ENCODE results near the gene RHNO1.

The RHNO1 gene, protein sequence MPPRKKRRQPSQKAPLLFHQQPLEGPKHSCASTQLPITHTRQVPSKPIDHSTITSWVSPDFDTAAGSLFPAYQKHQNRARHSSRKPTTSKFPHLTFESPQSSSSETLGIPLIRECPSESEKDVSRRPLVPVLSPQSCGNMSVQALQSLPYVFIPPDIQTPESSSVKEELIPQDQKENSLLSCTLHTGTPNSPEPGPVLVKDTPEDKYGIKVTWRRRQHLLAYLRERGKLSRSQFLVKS

DNA sequence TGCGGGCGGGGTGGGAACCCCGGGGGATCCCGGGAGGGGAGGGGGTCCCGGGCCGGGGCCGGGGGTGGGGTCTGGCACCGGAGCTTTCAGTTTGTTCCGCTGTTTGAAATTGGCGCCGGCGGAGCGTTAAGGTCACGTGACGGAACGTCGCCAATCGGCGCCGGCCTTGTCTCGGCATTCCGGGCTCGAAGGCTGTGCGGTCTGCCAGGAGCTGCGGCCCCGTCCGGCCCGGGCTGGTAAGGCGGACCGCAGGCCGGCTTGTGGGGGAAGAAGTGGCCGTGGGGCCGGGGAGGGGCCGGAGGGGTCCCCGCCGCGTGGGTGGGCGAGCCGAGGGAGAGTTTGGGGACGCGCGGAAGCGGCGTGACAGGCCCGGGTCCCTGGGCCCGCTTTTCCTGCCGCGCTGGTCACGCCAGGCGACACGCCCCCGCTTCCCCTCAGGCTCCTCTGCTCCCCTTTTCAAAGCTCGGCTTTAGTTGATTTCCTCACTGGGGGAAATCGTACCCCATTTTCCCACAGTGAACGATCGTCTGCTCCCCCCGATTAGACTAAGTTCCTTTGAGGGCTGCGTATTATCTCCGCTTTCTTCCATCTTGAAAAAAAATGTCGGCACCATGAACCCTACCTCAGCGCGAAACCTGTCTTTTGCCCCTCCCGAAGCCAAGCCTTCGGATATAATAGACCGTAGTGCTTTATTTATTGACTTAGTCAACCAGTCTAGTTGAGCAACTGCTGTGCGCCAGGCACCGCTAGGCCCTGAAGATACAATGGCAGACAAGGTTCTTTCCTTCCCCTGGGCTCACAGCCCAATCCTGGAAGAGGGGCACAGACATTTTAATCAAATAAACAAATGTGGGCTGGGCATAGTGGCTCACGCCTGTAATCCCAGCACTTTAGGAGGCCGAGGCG, at the start of gene RHNO1, which contains the start of gene FOXM1:
Gene RHNO1, plus strand, starts transcription at position 177 of the 906 bp plus-strand sequence. CDS start 8,144 bp downstream, outside the sequence.
Gene FOXM1, minus strand, starts transcription at position 128 of the 906 bp plus-strand sequence. CDS start 2,696 bp downstream, outside the sequence.
- peak; percentile 73 to 85 (median 75) for DNase-seq (ENCODE audit: low read depth in 3 of 3)

DNA sequence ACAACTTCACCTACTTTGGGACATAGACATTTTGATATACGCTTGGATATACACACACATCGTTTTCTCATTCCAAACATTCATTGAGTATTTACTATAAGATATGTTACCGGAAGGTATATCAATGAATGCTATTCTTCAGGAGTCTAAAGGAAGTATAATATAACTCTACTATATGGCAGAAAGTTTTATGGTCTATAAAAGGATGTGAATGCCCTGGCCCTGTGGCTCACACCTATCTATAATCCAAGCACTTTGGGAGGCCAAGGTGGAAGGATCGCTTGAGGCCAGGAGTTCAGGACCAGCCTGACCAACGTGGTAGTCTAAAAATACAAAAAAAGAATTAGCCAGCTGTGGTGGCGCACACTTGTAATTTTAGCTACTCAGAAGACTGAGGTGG, 47.7 kb upstream of the RHNO1 start:
- no peak for DNase-seq (ENCODE audit: low read depth in 3 of 3)

DNA sequence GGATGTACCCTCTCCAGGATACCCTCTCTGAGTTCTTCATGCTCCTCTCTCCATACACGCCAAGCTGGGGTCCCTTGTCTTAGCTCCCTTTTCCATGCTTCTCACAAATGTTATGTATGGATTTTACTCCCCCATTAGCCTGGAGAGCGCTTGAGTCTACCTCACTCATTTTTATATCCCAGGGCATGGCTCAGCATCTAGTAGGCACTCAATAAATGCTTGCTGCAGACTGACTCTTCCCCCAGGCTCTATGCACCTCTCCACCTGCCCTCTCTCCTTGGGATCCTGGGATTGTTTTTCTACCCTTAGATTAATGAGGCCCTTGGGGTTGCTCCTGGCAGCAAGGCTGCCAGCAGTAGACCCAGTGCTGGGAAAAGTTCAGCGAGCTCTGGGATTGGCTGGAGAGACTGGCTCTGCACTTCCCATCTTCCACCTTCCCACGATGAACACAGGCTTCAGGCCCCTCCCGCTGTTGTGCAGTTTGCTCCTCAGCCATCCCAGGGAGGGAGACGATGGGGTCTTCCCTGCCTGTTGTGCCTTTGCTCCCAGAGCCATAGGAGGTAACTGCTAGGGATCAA, 44.4 kb upstream of the RHNO1 start:
- DNase-seq (ENCODE audit: low read depth in 3 of 3), result no peak

DNA sequence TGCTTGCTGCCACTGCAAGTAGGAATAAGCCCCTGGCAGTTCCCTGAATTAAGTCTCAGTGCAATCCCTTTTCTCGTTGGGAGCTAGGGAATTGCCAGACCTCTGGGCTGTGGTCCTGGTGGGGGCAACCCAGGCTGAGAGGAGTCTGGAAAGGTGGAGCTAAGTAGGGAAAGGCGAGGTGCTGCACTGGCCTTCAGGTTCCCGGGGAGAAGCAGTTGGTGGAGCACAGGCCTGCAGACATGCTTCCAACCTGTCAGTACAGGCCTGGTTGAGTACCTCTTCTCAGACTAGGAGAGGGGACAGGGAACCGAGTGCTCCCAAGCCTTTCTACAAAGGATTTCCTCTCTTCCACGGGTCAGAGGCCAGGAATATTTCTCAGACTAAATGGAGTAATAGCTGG, 43.7 kb upstream of the RHNO1 start:
- DNase-seq (ENCODE audit: low read depth in 3 of 3), result no peak

DNA sequence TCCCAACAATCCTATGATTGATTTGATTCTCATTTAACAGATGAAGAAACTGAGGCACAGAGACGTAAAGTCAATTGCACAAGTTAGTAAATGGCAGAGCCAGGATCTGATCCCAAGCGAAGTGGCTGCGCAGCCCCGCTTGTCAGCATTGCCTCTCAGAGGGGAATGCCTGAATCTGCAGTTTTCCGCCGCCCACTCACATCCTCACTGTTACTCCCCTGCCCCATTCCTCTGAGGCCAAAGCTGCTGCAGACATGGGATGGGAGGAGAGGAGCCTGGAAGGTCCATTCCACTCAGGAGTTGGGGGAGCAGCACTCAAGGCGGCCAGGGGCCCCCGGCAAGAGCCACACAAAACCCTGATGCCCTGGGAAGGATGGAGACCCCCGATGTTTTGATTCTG, 43.2 kb upstream of the RHNO1 start:
- no peak for DNase-seq (ENCODE audit: low read depth in 3 of 3)

DNA sequence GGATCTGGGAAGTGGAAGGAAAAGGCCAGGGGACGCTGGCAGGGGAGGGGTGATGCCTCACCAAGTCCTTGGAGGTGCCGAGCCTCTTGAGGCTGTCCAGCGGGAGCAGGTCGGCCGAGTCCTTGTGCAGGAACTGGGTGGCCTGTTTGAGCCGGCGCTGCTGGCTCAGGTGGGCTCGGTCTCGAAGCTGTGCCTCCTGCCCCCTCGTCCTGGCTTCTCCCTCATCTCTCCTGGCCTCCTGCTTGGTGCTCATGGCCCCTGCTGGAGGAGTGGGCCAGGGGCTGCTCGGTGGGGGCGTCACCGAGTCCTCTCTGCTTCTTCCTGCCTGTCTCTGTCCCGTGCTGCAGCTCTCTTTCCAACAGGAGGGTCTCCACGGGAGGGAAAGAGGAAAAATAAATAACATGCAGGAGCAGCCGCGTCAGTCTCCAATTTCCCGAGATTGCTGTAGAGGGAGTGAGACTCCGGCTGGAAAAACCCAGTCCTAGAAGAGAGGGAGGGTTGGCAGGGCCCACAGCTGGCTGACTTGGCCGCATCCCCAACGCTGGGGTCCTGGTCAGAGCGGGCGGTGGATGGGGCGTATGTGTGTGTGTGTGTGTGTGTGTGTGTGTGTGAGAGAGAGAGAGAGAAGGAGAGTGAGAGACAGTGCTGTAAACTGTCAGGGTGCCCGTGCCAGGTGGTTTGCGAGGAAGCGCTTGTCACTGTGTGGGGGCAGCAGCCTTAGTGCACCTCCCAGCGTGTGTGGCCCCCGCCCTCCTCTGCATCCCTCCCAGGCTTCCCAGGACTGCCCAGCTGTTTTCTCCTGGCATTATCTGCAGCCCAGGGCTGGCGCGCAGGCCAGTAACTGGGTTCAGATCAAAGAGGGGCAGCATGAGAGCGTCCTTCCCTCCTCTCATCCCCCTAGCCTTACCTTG, 42.2 kb upstream of the RHNO1 start, which contains the start of gene NRIP2:
Gene NRIP2, minus strand, starts transcription at position 455 of the 911 bp plus-strand sequence. Its CDS starts 52 bp downstream, at position 403.
- no peak for DNase-seq (ENCODE audit: low read depth in 3 of 3)

DNA sequence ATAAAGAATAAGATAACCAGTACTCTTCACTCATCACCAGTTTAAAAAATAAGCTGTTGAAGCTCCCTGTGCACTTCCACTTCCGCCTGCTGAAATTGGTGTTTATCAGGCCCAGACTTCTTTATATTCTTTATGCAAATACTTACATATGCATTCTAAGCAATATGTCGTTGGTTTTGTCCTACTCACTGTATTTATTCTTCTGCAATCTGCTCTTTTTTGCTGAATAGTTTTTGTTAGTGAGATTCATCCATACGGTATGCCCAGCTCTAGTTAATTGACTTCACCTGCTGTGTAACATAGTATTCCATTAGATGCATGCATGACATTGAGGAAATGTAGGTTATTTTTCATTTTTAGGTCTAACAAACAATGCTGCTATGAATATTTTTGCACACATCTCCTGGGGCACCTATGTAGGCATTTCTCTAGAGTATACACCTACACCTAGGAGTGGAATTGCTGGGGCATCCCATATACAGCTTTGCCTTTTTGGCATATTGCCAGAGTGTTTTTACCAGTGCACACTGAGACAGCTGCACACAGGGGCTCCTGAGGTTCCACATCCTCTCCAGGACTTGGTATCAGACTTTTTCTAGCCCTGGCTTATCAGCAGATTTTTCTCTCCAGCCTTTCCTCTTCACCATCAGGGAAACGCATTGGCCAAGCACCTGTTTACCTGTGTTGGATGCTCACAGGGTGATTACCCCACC, 41.2 kb upstream of the RHNO1 start:
- DNase-seq (ENCODE audit: low read depth in 3 of 3), result no peak

DNA sequence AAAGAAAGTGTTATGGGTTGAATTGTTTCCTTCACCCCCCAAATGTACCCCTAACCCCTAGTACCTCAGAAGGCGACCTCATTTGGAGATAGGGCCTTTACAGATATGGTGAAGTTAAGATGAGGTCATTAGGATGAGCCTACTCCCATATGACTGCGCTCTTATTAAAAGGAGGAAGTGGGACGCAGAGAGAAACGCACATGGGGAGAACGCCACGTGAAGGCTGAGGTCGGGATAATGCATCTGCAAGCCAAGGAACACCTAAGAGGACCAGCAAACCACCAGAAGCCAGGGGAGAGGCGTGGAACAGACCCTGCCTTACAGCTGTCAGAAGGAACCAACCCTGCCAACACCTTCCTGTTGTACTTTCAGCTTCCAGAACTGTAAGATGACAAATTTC, 40.4 kb upstream of the RHNO1 start:
- DNase-seq (ENCODE audit: low read depth in 3 of 3), result no peak

DNA sequence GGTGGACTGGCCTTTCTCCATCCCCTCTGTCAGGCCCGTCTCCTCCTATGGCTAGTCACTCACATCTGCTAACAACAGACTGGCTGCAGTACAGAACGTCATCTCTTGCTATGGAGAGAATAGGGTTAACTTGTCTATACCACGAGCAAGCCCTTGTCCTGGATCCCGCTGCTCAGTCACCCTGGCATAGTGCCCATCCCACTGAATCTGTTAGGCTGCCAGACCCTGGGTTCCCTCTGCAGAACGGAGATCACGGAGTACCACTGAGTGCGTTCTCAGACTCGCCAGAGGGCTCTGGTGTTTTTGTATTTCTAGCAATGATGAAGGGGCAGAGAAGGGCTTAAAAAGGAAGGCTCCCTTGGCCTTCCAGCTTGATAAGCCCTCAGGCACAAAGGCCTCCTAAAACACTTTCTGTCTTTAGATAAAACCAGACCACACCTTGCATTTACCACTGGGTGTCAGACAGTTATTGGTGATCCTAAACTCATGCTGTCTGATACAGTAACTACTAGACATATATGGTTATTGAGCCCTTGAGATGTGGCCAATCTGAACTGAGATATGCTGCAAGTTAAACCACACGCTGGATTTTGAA, 35.9 kb upstream of the RHNO1 start:
- no peak for DNase-seq (ENCODE audit: low read depth in 3 of 3)

DNA sequence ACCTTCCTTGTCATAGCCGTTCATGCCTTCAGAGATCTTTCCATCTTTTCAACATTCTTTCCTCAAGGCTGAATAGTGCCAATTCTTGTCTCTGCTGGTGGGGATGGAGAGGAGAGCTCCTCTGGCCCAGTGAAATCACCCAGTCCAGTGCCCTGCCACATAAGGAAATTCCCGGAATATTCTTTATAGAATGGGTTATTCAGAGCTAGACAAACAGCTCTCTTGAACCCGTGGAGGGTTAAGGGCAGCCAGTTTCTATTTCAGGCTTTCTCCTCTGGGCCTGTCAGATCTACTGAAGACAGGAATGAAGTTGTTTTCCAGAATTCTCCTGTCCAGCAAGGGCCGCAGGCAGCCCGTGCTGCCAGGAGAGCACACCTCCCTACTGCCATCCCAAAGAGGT, 34.1 kb upstream of the RHNO1 start:
- no peak for DNase-seq (ENCODE audit: low read depth in 3 of 3)

DNA sequence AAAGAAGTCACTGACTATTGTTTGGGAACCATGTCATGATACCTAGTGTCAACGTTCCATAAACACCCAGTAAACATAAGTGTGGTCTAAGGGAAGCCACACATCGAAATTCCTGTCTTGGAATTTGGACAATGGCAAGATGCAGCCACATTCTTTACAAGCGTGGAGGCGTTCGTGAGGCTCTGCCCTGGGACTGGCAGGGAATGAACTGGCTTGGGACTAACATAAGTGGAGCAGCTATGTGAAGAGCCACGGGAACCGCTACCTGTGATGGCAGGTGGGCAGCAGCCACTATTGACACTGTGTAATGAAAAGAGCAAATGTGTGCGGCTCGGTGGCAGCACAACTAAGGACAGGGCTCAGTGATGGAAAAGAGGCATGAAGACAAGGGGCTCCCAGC, 32.2 kb upstream of the RHNO1 start:
- DNase-seq (ENCODE audit: low read depth in 3 of 3), result no peak

DNA sequence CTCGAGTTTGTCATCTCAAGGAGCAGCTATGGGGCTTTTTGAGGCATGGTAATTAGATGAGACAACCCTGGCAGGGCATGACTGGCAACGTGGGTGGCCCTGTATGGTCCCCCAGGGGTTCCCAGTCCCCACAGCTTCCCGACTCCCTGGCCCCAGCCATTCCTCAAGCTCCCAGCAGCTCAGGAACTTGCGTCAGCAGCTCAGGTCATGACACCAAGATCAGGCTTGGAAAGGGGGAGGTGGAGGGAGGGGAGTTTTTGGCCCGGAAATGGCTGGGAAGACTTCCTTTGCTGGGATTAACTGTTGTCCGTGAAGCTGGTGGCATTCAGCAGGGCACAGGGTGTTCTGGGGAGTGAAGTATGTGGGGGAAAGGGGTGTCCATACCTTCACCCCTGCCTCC, 31.7 kb upstream of the RHNO1 start:
- no peak for DNase-seq (ENCODE audit: low read depth in 3 of 3)

DNA sequence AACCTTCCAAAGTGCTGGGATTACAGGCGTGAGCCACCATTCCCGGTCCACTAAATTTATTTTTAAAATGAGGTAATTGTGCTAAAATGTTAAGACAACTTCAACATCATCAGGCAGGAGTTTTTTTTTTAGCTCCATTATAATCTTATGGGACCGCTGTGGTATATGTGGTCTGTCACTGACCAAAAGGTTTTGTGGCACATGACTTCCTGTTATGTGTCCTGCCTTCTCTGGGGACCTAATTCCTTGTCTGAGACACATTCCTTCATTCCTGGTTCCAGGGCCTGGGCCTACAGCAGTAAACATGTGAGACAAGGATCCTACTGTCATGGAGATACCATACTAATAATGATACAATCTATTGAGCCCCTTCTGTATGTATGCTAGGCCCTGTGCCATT, 25.1 kb upstream of the RHNO1 start:
- DNase-seq (ENCODE audit: low read depth in 3 of 3), result no peak

DNA sequence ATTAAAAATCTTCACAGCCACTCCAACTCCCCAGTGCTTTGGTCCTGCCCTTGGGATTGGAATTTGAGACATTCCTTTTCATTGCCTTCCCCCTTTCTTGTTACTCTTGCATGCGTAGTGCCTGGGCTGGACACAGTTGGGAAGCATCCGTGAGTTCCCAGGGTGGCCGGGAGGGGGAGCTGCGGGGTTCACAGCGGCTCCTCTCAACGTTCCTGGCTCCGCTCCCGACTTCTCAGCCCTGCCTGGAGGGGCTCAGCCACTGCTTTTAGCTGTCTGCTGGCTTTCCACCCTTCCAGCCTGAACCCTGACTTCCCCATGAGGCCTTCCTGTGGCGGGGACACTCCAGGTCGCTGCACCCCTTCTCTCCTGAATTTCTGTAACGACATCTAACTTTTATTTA, 23.4 kb upstream of the RHNO1 start:
- DNase-seq (ENCODE audit: low read depth in 3 of 3), result peak; percentile 30 to 54 (median 33)

DNA sequence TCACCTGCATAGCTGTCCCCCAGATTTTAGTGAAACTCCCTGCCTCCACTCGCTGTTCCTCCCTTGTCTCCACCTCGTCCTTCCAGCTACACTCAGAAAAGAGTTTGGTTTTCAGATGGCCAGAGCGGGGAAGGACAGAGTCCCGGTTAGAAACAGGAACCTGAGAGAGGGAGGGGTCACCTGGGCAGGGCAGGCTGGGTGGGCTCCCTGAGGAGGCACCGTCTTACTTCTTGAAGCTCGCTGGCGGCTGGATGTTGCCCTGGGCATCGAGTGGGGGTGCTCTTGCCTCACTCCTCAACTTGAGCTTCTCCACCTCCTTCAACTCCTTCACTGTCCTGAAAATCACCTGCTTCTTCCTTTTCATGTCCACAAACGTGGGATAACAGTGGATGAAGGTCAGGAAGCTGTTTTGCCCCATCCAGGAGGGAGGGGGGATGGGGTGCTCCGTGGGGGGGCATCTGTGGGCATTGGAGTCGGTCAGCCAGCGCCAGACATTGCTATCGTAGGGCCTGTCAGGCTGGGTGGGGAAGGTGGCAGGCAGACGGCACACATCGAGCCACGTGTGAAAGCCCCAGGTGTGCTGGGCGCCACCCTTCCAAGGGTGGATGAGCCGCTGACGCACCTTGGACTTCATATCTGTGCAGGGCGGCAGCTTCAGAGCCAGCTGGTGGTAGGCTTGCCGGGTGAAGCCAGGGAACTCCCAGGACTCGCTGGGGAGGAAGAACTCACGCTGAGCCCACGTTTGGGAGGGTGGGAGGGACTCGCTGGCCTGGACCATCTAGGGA, 22.2 kb upstream of the RHNO1 start:
- no peak for DNase-seq (ENCODE audit: low read depth in 3 of 3)

DNA sequence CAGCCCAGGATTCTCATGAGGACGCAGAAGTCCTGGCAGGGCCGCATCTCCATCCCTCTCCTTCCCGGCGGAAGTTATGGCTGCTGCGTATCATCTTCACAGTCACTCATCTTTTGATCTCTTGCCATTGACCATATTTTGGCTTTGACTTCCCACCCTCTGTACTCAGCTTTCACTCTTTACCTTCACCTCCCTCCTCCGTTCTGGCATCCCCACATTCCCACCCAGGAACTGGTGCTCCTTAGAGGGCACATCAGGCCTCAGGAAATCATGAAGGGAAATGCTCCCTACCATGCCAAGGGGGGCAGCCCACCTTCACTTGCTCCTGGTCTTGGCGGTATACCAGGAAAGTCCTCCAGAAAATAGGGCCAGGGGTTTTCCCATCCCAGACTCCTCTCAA, 21.5 kb upstream of the RHNO1 start:
- no peak for DNase-seq (ENCODE audit: low read depth in 3 of 3)

DNA sequence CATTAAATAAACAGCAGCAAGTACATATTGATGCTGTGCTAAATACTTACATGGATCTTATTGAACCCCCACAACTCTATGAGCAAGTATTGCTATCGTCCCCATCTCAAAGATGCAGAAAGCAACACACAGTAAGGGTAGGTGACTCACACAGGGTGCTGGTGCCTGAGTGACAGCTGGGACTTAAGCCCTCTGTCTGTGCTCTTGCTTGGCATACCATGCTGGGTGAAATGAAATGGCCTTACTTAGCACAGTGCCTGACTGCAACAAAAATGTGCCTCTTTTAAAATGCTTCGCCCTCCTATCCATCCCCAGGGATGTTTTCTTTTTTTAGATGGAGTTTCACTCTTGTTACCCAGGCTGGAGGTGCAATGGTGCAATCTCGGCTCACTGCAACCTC, 21.0 kb upstream of the RHNO1 start:
- DNase-seq (ENCODE audit: low read depth in 3 of 3), result no peak

DNA sequence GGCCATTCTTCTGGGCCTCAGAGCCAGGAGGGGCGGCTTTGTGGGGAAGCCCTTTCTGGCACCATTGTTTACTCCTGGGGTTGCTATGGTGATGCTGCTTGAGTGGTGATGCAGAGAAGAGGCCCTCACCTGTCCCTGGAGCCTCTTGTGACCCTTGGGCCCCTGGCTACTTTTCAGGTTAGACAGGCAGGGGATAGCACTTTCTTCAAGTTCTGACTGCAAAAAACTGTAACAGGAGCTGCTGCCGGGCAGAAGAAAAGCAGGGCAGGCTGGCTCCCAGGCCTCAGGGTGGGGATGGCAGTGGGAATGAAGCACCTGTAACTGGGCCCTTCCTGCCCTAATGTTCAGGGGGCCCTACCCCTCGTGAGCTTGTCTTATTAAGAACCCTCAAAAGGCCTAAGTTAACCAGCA, 20.0 kb upstream of the RHNO1 start, which contains the start of gene TEX52:
Gene TEX52, minus strand, starts transcription at position 19 of the 411 bp plus-strand sequence. Its CDS starts 13 bp downstream, at position 6.
- DNase-seq (ENCODE audit: low read depth in 3 of 3), result no peak

DNA sequence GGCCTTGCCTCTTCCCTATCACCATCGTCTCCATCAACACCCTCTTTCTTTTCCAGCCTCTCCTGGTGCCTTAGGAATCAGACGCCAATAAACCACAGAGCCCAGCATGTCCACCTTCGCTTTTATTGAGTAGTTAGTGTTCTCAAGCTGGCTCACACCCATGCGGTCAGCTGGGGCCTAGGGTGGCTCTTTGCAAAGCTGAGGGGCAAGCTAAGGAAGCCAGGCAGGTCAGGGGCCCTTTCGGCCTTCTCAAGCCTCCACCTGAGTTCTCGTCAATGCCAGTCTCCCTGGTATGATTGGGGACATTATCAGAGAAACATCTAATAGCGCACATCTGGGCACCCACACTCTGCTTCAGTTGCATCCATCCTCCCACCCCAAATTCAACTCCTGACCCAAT, 19.4 kb upstream of the RHNO1 start:
- DNase-seq (ENCODE audit: low read depth in 3 of 3), result no peak

Data from stimulated activated CD4-positive, alpha-beta T cell treated with anti-CD3 and anti-CD28 coated beads, TNF-alpha, amount 100 ng/mL, for 24 hours (primary cell).